Activated naive CD8-positive, alpha-beta T cell (primary cell): ENCODE data around the gene LDLRAD4.

Source experiments
- H3K27ac Mint-ChIP-seq: one replicate; pipeline ENCODE4 v1.8.0; 2021; ENCODE audit warnings: mixed read lengths
- H3K27me3 Mint-ChIP-seq: one replicate; pipeline ENCODE4 v1.8.0; 2021; ENCODE audit warnings: mixed read lengths
- H3K36me3 Mint-ChIP-seq: one replicate; pipeline ENCODE4 v1.8.0; 2021; ENCODE audit warnings: mixed read lengths
- H3K4me1 Mint-ChIP-seq: one replicate; pipeline ENCODE4 v1.8.0; 2021; ENCODE audit warnings: low read depth, mixed read lengths
- H3K4me3 Mint-ChIP-seq: one replicate; pipeline ENCODE4 v1.8.0; 2021; ENCODE audit warnings: mild to moderate bottlenecking, mixed read lengths
- H3K9me3 Mint-ChIP-seq: one replicate; pipeline ENCODE4 v1.8.0; 2021; ENCODE audit warnings: low read depth, mixed read lengths

Gene LDLRAD4

GRCh38 chr18:13418013-13418710 lies 199.6 kb downstream of the LDLRAD4 start:
- no peak overlapping the region for H3K4me3 Mint-ChIP-seq
- no peaks in the 10 kb centered on the region for H3K36me3 Mint-ChIP-seq
- H3K4me1 Mint-ChIP-seq = peaks cover 35% of the 10 kb centered on the region
- H3K27ac Mint-ChIP-seq = no peak overlapping the region
- no peaks in the 10 kb centered on the region for H3K27me3 Mint-ChIP-seq
- no peaks in the 10 kb centered on the region for H3K9me3 Mint-ChIP-seq

GRCh38 chr18:13420969-13421686 lies 202.6 kb downstream of the LDLRAD4 start:
- Mint-ChIP-seq H3K4me1 (peaks cover 39% of the 10 kb centered on the region), H3K9me3 (no peaks in the 10 kb centered on the region), H3K27ac (no peak overlapping the region), H3K36me3 (peaks cover 3% of the 10 kb centered on the region), H3K27me3 (no peaks in the 10 kb centered on the region), H3K4me3 (no peak overlapping the region)

GRCh38 chr18:13422541-13423147 lies 204.1 kb downstream of the LDLRAD4 start:
- Mint-ChIP-seq H3K4me1 (peaks cover 31% of the 10 kb centered on the region), H3K27me3 (no peaks in the 10 kb centered on the region), H3K9me3 (no peaks in the 10 kb centered on the region), H3K27ac (no peak overlapping the region), H3K4me3 (no peak overlapping the region), H3K36me3 (peaks cover 3% of the 10 kb centered on the region)

GRCh38 chr18:13423352-13423751 lies 204.8 kb downstream of the LDLRAD4 start:
- Mint-ChIP-seq H3K9me3 (no peaks in the 10 kb centered on the region), H3K27me3 (no peaks in the 10 kb centered on the region), H3K4me3 (no peak overlapping the region), H3K4me1 (peaks cover 29% of the 10 kb centered on the region), H3K27ac (no peak overlapping the region), H3K36me3 (peaks cover 6% of the 10 kb centered on the region)

- H3K36me3 Mint-ChIP-seq = peaks cover 6% of the 10 kb centered on the region
- H3K4me1 Mint-ChIP-seq = peaks cover 29% of the 10 kb centered on the region
- no peak overlapping the region for H3K4me3 Mint-ChIP-seq
- no peak overlapping the region for H3K27ac Mint-ChIP-seq
- no peaks in the 10 kb centered on the region for H3K27me3 Mint-ChIP-seq
- H3K9me3 Mint-ChIP-seq = no peaks in the 10 kb centered on the region
Observed at GRCh38 chr18:13424363-13424762, 205.8 kb downstream of the LDLRAD4 start.

GRCh38 chr18:13425357-13426091 lies 207.0 kb downstream of the LDLRAD4 start:
- H3K4me3 Mint-ChIP-seq = no peak overlapping the region
- H3K27ac Mint-ChIP-seq = no peak overlapping the region
- H3K9me3 Mint-ChIP-seq = no peaks in the 10 kb centered on the region
- peaks cover 6% of the 10 kb centered on the region for H3K36me3 Mint-ChIP-seq
- H3K27me3 Mint-ChIP-seq = no peaks in the 10 kb centered on the region
- peaks cover 29% of the 10 kb centered on the region for H3K4me1 Mint-ChIP-seq

GRCh38 chr18:13427354-13427753 lies 208.8 kb downstream of the LDLRAD4 start:
- H3K27ac Mint-ChIP-seq = no peak overlapping the region
- no peaks in the 10 kb centered on the region for H3K9me3 Mint-ChIP-seq
- peaks cover 18% of the 10 kb centered on the region for H3K4me1 Mint-ChIP-seq
- H3K4me3 Mint-ChIP-seq = no peak overlapping the region
- H3K36me3 Mint-ChIP-seq = peaks cover 6% of the 10 kb centered on the region
- no peaks in the 10 kb centered on the region for H3K27me3 Mint-ChIP-seq

GRCh38 chr18:13428319-13428718 lies 209.8 kb downstream of the LDLRAD4 start:
- peaks cover 6% of the 10 kb centered on the region for H3K36me3 Mint-ChIP-seq
- no peak overlapping the region for H3K4me3 Mint-ChIP-seq
- H3K27ac Mint-ChIP-seq = no peak overlapping the region
- H3K27me3 Mint-ChIP-seq = no peaks in the 10 kb centered on the region
- no peaks in the 10 kb centered on the region for H3K9me3 Mint-ChIP-seq
- H3K4me1 Mint-ChIP-seq = peaks cover 14% of the 10 kb centered on the region

- H3K36me3 Mint-ChIP-seq = peaks cover 8% of the 10 kb centered on the region
- peaks cover 17% of the 10 kb centered on the region for H3K4me1 Mint-ChIP-seq
- no peak overlapping the region for H3K27ac Mint-ChIP-seq
- no peak overlapping the region for H3K4me3 Mint-ChIP-seq
- no peaks in the 10 kb centered on the region for H3K9me3 Mint-ChIP-seq
- no peaks in the 10 kb centered on the region for H3K27me3 Mint-ChIP-seq
Observed at GRCh38 chr18:13429016-13429415, 210.5 kb downstream of the LDLRAD4 start.

GRCh38 chr18:13429884-13430510 lies 211.4 kb downstream of the LDLRAD4 start:
- no peaks in the 10 kb centered on the region for H3K9me3 Mint-ChIP-seq
- H3K27ac Mint-ChIP-seq = no peak overlapping the region
- H3K36me3 Mint-ChIP-seq = peaks cover 5% of the 10 kb centered on the region
- peaks cover 13% of the 10 kb centered on the region for H3K4me1 Mint-ChIP-seq
- no peaks in the 10 kb centered on the region for H3K27me3 Mint-ChIP-seq
- H3K4me3 Mint-ChIP-seq = no peak overlapping the region

- Mint-ChIP-seq H3K4me1 (peaks cover 15% of the 10 kb centered on the region), H3K9me3 (no peaks in the 10 kb centered on the region), H3K36me3 (peaks cover 5% of the 10 kb centered on the region), H3K4me3 (no peak overlapping the region), H3K27me3 (no peaks in the 10 kb centered on the region), H3K27ac (no peak overlapping the region)
Observed at GRCh38 chr18:13430663-13431062, 212.1 kb downstream of the LDLRAD4 start.

GRCh38 chr18:13431886-13432285 lies 213.3 kb downstream of the LDLRAD4 start:
- Mint-ChIP-seq H3K27ac (no peak overlapping the region), H3K4me1 (peaks cover 25% of the 10 kb centered on the region), H3K9me3 (no peaks in the 10 kb centered on the region), H3K4me3 (no peak overlapping the region), H3K36me3 (peaks cover 5% of the 10 kb centered on the region), H3K27me3 (no peaks in the 10 kb centered on the region)

GRCh38 chr18:13433125-13433524 lies 214.6 kb downstream of the LDLRAD4 start:
- no peak overlapping the region for H3K4me3 Mint-ChIP-seq
- H3K4me1 Mint-ChIP-seq = peaks cover 35% of the 10 kb centered on the region
- H3K27me3 Mint-ChIP-seq = no peaks in the 10 kb centered on the region
- no peak overlapping the region for H3K27ac Mint-ChIP-seq
- peaks cover 2% of the 10 kb centered on the region for H3K36me3 Mint-ChIP-seq
- no peaks in the 10 kb centered on the region for H3K9me3 Mint-ChIP-seq

- no peak overlapping the region for H3K27ac Mint-ChIP-seq
- peaks cover 2% of the 10 kb centered on the region for H3K36me3 Mint-ChIP-seq
- peaks cover 41% of the 10 kb centered on the region for H3K4me1 Mint-ChIP-seq
- H3K27me3 Mint-ChIP-seq = no peaks in the 10 kb centered on the region
- H3K9me3 Mint-ChIP-seq = no peaks in the 10 kb centered on the region
- H3K4me3 Mint-ChIP-seq = no peak overlapping the region
Observed at GRCh38 chr18:13433685-13434084, 215.1 kb downstream of the LDLRAD4 start.
